SH-SY5Y (cell line): ENCODE data around the gene SKAP1.

Experiments
- GATA2 ChIP-seq: IDR thresholded peaks from 2 replicates; pipeline ENCODE4 v1.6.1; 2011; ENCODE audit warnings: mild to moderate bottlenecking, low read depth, low read length
- GATA3 ChIP-seq: IDR thresholded peaks from 2 replicates; pipeline ENCODE4 v1.6.1; 2011; ENCODE audit warnings: low read depth, mild to moderate bottlenecking, low read length, moderate library complexity

GRCh38 chr17:48149787-48150463, 280.1 kb downstream of the SKAP1 start:
- TF ChIP-seq GATA3 = no peak
- TF ChIP-seq GATA2 = no peak
